Neural cell (in vitro differentiated cells): ENCODE measurements around the gene SPATS2. TPM values are rescaled to one million over a fixed set of nuclear protein-coding genes. Genes with fewer than 3 reads are reported as not detected.

Experiments used
- H2AFZ ChIP-seq: fragments of 200-600, 300-800 bp; sonication (generic), shearing (Covaris generic); 2 replicates; pipeline ENCODE4 v1.6.0; 2014; ENCODE audit warnings: low read depth, mild to moderate bottlenecking, antibody characterized with exemption, low read length, moderate library complexity
- H3F3A ChIP-seq: fragments of 200-600 bp; shearing (Covaris generic); 2 replicates; pipeline ENCODE4 v1.6.1; 2016; ENCODE audit warnings: mild to moderate bottlenecking, moderate library complexity, mixed read lengths, antibody characterized with exemption, low read length; ENCODE audit not compliant: insufficient read depth, poor library complexity, severe bottlenecking
- H3K27ac ChIP-seq: fragments of 200-600, 300-800 bp; sonication (generic), shearing (Covaris generic); 2 replicates; pipeline ENCODE4 v1.5.1; 2014; ENCODE audit warnings: mild to moderate bottlenecking, low read length, moderate library complexity
- H3K27me3 ChIP-seq: fragments of 300-800, 200-600 bp; sonication (generic), shearing (Covaris generic); 2 replicates; pipeline ENCODE4 v1.6.0; 2014; ENCODE audit warnings: mild to moderate bottlenecking, low read depth, low read length, moderate library complexity; ENCODE audit not compliant: insufficient read depth
- H3K36me3 ChIP-seq: fragments of 300-800, 200-600 bp; sonication (generic), shearing (Covaris generic); 2 replicates; pipeline ENCODE4 v1.5.1; 2014; ENCODE audit warnings: mild to moderate bottlenecking, antibody characterized with exemption, low read length, moderate library complexity; ENCODE audit not compliant: insufficient read depth
- H3K4me2 ChIP-seq: fragments of 300-800, 200-600 bp; sonication (generic), shearing (Covaris generic); 2 replicates; pipeline ENCODE4 v1.6.0; 2014; ENCODE audit warnings: mild to moderate bottlenecking, low read length
- H3K4me3 ChIP-seq: fragments of 300-800, 200-600 bp; sonication (generic), shearing (Covaris generic); 2 replicates; pipeline ENCODE4 v1.5.1; 2014; ENCODE audit warnings: mild to moderate bottlenecking, low read length, moderate library complexity
- H3K79me2 ChIP-seq: fragments of 200-600 bp; shearing (Covaris generic); replicated peaks from 2 replicates; pipeline ENCODE4 v1.6.0; 2014; ENCODE audit warnings: mild to moderate bottlenecking, low read length, moderate library complexity; ENCODE audit not compliant: insufficient read depth
- H3K9ac ChIP-seq: fragments of 300-800, 200-600 bp; sonication (generic), shearing (Covaris generic); 2 replicates; pipeline ENCODE4 v1.6.1; 2016; ENCODE audit warnings: mild to moderate bottlenecking, low read length, mixed read lengths
- H3K9me2 ChIP-seq: fragments of 200-600 bp; shearing (Covaris generic); 2 replicates; pipeline ENCODE4 v1.6.1; 2016; ENCODE audit warnings: mild to moderate bottlenecking, low read length, mixed read lengths; ENCODE audit not compliant: insufficient read depth
- H3K9me3 ChIP-seq: fragments of 200-600, 300-800 bp; sonication (generic), shearing (Covaris generic); 2 replicates; pipeline ENCODE4 v1.6.1; 2016; ENCODE audit warnings: mild to moderate bottlenecking, mixed run types, low read length, moderate library complexity, mixed read lengths
- H4K20me1 ChIP-seq: fragments of 200-600 bp; shearing (Covaris generic); 2 replicates; pipeline ENCODE4 v1.6.1; 2016; ENCODE audit warnings: mild to moderate bottlenecking, mixed run types; ENCODE audit not compliant: insufficient read depth
- EP300 ChIP-seq: fragments of 450-650 bp; conservative IDR thresholded peaks from 2 replicates; pipeline ENCODE4 v1.6.1; 2014; ENCODE audit warnings: antibody characterized with exemption, mild to moderate bottlenecking, moderate library complexity; ENCODE audit not compliant: poor library complexity, severe bottlenecking
- EZH2 ChIP-seq: fragments of 200-600, 300-800 bp; shearing (Covaris generic), sonication (generic); IDR thresholded peaks from 2 replicates; pipeline ENCODE4 v1.6.1; 2014; ENCODE audit warnings: antibody characterized with exemption, low read length, borderline replicate concordance, mild to moderate bottlenecking; ENCODE audit not compliant: insufficient read depth, poor library complexity, severe bottlenecking
- MXI1 ChIP-seq: fragments of 450-650 bp; conservative IDR thresholded peaks from 2 replicates; pipeline ENCODE4 v1.6.1; 2014; ENCODE audit warnings: antibody characterized with exemption, mild to moderate bottlenecking; ENCODE audit not compliant: poor library complexity, severe bottlenecking
- POLR2AphosphoS5 ChIP-seq: IDR thresholded peaks from 2 replicates; pipeline ENCODE4 v1.6.1; 2012
- RAD21 ChIP-seq: fragments of 450-650 bp; conservative IDR thresholded peaks from 2 replicates; pipeline ENCODE4 v1.6.1; 2014; ENCODE audit warnings: antibody characterized with exemption, mild to moderate bottlenecking, moderate library complexity
- SMC3 ChIP-seq: fragments of 450-650 bp; conservative IDR thresholded peaks from 2 replicates; pipeline ENCODE4 v1.6.1; 2014; ENCODE audit warnings: antibody characterized with exemption, mild to moderate bottlenecking, moderate library complexity; ENCODE audit not compliant: poor library complexity
- TAF1 ChIP-seq: IDR thresholded peaks from 2 replicates; pipeline ENCODE4 v1.6.1; 2012; ENCODE audit warnings: low read depth
- polyA plus RNA-seq: library from polyadenylated mRNA; depleted of rRNA; stranded (reverse); fragments of >200 nt; gene quantifications from 2 replicates; pipeline ENCODE4 v1.2.3, GENCODE V29; 2014
- TF ChIP-seq, protein P1 (sequence below): IDR thresholded peaks from 2 replicates; pipeline ENCODE4 v1.6.1; 2012; ENCODE audit warnings: borderline replicate concordance
- TF ChIP-seq, protein P2 (sequence below): fragments of 450-650 bp; IDR thresholded peaks from 2 replicates; pipeline ENCODE4 v1.5.1; 2014; ENCODE audit warnings: antibody characterized with exemption, mild to moderate bottlenecking, moderate library complexity; ENCODE audit not compliant: poor library complexity, severe bottlenecking

Gene SPATS2
- polyA plus RNA-seq, 1 donor from 2014 or later = 58.4 TPM

DNA sequence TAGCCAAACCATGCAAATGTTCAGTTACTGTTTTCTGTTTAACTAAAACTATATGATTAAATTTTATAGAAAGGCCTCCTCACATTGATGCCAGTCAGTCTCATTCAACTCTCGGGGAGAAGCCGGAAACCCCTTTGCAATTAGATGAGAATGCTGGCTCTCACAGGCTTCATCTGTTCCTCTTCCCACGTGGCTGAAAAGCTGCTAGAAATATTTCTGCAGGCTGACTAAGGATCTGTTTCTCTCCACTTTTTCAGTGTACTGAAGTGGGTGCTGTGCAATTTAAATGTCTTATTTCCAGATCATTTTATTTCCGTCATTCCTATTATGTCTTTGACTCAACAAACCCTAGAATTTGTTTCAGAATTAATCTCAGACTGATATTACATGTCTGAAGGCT lies 154.1 kb downstream of the SPATS2 start:
- Histone ChIP-seq H3K9me3 (no peaks in the 10 kb centered on the region), H2AFZ (no peak overlapping the region), H3K4me3 (no peak overlapping the region), H3K27me3 (no peaks in the 10 kb centered on the region), H4K20me1 (no peaks in the 10 kb centered on the region), H3K79me2 (no peaks in the 10 kb centered on the region), H3F3A (no peaks in the 10 kb centered on the region), H3K36me3 (peaks cover 3% of the 10 kb centered on the region), H3K4me2 (no peak overlapping the region), H3K27ac (no peak overlapping the region), H3K9ac (no peak overlapping the region), H3K9me2 (no peaks in the 10 kb centered on the region)
- TF ChIP-seq, protein P1, sequence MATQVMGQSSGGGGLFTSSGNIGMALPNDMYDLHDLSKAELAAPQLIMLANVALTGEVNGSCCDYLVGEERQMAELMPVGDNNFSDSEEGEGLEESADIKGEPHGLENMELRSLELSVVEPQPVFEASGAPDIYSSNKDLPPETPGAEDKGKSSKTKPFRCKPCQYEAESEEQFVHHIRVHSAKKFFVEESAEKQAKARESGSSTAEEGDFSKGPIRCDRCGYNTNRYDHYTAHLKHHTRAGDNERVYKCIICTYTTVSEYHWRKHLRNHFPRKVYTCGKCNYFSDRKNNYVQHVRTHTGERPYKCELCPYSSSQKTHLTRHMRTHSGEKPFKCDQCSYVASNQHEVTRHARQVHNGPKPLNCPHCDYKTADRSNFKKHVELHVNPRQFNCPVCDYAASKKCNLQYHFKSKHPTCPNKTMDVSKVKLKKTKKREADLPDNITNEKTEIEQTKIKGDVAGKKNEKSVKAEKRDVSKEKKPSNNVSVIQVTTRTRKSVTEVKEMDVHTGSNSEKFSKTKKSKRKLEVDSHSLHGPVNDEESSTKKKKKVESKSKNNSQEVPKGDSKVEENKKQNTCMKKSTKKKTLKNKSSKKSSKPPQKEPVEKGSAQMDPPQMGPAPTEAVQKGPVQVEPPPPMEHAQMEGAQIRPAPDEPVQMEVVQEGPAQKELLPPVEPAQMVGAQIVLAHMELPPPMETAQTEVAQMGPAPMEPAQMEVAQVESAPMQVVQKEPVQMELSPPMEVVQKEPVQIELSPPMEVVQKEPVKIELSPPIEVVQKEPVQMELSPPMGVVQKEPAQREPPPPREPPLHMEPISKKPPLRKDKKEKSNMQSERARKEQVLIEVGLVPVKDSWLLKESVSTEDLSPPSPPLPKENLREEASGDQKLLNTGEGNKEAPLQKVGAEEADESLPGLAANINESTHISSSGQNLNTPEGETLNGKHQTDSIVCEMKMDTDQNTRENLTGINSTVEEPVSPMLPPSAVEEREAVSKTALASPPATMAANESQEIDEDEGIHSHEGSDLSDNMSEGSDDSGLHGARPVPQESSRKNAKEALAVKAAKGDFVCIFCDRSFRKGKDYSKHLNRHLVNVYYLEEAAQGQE = no peak

DNA sequence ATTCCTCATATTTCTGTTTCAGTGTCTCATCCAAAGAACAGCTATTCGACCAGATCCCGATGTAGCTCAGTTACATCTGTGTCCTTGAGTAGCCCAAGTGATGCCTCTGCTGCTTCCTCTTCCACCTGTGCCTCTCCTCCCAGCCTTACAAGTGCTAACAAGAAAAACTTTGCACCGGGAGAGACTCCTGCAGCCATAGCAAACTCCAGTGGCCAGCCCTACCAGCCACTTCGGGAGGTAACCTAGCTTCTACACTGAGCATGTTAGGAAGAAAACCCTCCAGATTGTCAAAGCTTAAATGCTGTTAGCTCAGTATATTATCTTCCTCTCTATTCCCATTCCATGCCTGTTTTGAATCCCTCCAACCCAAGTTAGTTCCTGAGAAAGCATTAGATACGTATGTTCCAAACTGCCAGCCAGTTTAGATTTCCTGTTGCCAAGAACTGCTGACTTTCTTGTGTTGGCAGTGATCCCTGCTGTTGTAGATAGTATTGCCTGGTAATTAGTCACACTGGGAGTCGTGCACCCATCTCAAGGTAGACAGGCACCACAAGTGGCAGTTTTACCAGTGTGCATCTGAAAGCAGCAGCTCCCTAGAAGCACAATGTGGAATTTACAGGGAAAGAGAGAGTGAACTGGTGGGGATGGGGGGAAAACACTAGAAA lies 157.5 kb downstream of the SPATS2 start:
- Histone ChIP-seq H3K27me3 (no peaks in the 10 kb centered on the region), H4K20me1 (no peaks in the 10 kb centered on the region), H3K4me3 (no peak overlapping the region), H3K79me2 (no peaks in the 10 kb centered on the region), H3K27ac (no peak overlapping the region), H3K9me3 (no peaks in the 10 kb centered on the region), H3K4me2 (no peak overlapping the region), H3K9me2 (no peaks in the 10 kb centered on the region), H3K36me3 (peaks cover 7% of the 10 kb centered on the region), H3K9ac (no peak overlapping the region), H2AFZ (no peak overlapping the region), H3F3A (no peaks in the 10 kb centered on the region)
- TF ChIP-seq, protein P1 = no peak
- no peak for TF ChIP-seq TAF1
- TF ChIP-seq POLR2AphosphoS5 = no peak
- TF ChIP-seq MXI1 = no peak
- no peak for TF ChIP-seq EP300
- no peak for TF ChIP-seq SMC3
- no peak for TF ChIP-seq EZH2
- TF ChIP-seq RAD21 = no peak
- TF ChIP-seq, protein P2, sequence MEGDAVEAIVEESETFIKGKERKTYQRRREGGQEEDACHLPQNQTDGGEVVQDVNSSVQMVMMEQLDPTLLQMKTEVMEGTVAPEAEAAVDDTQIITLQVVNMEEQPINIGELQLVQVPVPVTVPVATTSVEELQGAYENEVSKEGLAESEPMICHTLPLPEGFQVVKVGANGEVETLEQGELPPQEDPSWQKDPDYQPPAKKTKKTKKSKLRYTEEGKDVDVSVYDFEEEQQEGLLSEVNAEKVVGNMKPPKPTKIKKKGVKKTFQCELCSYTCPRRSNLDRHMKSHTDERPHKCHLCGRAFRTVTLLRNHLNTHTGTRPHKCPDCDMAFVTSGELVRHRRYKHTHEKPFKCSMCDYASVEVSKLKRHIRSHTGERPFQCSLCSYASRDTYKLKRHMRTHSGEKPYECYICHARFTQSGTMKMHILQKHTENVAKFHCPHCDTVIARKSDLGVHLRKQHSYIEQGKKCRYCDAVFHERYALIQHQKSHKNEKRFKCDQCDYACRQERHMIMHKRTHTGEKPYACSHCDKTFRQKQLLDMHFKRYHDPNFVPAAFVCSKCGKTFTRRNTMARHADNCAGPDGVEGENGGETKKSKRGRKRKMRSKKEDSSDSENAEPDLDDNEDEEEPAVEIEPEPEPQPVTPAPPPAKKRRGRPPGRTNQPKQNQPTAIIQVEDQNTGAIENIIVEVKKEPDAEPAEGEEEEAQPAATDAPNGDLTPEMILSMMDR = no peak
